IPS DF 19.7 (cell line): ENCODE results near the gene TSR1.

Experiments used
- DNase-seq: peaks from one replicate; pipeline ENCODE4 v3.0.0-alpha.2; 2013; ENCODE audit warnings: low read depth, low spot score

Gene TSR1

DNA sequence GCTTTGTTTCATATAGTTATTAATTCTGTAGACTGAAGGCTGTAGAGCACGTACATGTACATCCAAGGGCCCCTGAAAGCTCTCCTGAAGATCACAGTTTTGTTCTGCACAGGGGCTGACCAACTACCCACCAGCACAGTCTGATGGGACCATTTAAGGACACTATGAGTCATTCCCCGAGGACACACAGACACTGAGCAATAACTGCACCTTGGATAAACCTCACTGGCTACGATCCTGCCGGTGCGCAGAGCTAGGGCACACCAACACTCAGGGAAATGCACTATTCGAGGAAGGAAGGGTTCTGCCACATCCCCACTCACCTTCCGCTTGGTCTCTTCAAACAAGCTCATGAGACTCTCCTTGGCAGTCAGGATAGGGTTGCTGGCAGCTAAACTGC, 53.0 kb downstream of the TSR1 start:
- DNase-seq = no peak

DNA sequence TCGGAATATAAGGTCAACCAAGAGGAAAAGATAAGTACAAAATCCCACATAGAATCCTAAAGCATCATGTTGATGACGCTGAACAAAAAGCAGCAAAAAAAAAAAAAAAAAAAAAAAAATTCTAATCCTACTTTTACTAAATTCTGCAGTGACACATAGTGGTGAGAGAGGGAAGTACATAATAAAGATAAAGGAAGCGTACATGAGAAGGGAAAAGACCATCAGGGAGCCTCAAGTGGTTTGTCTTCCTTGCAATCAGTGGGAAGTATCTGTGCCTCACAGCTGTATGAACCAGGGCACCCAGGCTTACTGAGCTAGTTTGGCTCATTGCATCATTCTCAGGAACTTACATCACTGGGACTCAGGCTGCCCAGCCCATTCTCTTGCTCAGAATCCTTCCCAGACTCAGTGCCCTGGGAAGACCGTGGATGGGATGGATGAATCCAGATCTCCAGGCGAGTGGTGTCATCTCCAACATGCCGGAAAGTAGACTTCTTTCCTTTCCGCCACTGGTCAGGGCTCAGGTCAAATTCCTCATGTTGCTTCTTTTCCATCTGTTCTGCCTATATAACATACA, 53.9 kb downstream of the TSR1 start:
- peak; percentile 17 for DNase-seq

DNA sequence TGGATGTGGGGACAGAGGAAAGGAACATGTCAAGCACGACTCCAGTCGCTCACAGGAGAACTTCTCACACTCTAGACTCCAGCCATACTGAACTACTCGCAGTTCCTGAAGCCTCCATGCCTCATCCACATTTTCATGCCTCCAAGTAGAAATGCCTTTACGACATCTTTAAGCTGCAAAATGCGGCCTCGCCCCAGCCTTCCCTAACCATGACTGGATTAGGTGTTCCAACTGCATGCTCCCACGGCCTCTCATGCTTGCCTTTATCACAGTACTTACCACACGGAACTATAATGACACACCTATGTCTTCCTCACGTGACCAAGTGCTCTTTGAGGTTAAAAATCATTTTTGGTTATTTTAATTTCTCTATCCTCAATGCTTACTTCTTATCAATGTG, 56.5 kb downstream of the TSR1 start:
- DNase-seq = no peak

DNA sequence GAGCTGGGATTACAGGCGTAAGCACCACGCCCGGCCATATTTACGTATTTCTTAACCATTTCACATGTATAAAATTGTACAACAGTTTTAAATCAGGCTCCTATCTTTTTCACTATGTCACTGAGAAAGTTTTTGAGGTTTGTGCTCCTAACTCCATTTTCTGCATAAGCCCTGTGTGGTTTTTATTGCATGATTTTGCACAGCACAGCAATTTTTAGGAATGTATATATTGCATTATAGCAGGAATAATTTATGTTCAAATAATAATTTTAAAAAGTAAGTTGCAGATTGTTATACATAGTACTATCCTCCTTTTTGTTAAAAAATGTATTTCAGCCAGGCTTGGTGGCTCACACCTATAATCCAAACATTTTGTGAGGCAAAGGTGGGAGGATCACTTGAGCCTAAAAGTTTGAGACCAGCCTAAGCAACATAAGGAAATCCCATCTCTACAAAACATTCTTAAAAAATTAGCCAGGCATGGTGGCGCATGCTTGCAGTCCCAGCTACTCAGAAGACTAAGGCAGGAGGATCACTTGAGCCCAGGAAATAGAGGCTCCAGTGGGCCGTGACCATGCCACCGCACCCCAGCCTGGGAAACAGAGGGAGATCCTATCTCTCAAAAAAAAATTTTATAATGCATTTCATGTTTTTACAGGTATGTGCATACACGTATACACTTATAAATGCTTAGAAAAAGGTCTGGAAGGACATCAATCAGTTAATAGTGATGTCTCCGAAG, 58.7 kb downstream of the TSR1 start:
- no peak for DNase-seq

DNA sequence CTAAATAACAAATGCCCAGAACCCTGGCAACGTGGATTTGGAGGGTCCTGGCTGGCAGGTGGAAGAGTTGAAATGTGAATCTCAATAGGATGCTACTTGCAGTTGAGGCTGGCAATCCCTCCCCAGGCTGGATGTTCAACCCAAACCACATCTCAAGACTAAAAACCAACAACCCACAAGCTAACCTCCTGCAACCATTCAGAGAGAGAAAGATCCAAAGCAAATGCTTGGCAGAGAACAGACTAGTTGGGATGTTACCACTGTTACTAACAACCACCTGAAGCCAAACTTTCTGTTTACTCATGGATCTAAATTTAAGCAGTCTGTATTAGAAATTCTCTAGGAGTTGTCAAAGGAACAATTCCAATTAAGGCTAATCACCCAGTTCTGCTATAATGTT, 60.5 kb downstream of the TSR1 start:
- no peak for DNase-seq

DNA sequence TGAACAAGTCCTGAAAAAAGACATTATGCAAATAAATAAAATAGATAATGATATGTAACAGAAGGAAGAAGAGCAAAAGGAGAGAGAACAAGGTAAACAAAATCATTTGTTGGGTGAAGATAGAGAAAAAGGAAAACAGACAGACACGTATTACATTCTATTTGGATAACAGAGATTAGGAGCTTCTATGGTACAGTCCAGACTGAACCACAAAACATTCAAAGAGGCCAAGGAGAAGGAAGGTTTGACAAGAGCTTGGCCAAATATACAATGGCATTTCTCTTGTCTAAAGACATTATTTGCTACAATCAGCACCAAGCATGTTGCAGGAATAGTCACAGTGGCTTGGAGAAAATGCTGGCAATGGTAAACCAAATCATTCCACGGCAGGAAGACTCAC, 61.8 kb downstream of the TSR1 start:
- no peak for DNase-seq
